Stimulated activated effector memory CD8-positive, alpha-beta T cell treated with anti-CD3 and anti-CD28 coated beads, Interleukin-12 subunit alpha, Interleukin-12 subunit beta, amount 100 ng/mL, for 72 hours (primary cell): ENCODE data around the gene ITGA5.
A peak's percentile ranks its signal among the peaks of the same experiment; 100 is the strongest.

ENCODE experiments used
- ATAC-seq: fragments of 150-1000 bp; cut with Tn5 transposase; 2 replicates; pipeline ENCODE4 v1.10.0; 2021
- DNase-seq, 2 donors: peaks; one replicate each; pipeline ENCODE4 v3.0.0; 2021 to 2022; ENCODE audit warnings: low spot score in 2 of 2
- H3K27ac Mint-ChIP-seq: one replicate; pipeline ENCODE4 v1.8.0; 2022; ENCODE audit warnings: mild to moderate bottlenecking, mixed read lengths
- H3K36me3 Mint-ChIP-seq: one replicate; pipeline ENCODE4 v1.8.0; 2022; ENCODE audit warnings: mild to moderate bottlenecking, mixed read lengths
- H3K4me1 Mint-ChIP-seq: one replicate; pipeline ENCODE4 v1.8.0; 2022; ENCODE audit warnings: mixed read lengths
- H3K4me3 Mint-ChIP-seq: one replicate; pipeline ENCODE4 v1.8.0; 2022; ENCODE audit warnings: mild to moderate bottlenecking, mixed read lengths
- H3K9me3 Mint-ChIP-seq: one replicate; pipeline ENCODE4 v1.8.0; 2022; ENCODE audit warnings: mixed read lengths

The ITGA5 gene

DNA sequence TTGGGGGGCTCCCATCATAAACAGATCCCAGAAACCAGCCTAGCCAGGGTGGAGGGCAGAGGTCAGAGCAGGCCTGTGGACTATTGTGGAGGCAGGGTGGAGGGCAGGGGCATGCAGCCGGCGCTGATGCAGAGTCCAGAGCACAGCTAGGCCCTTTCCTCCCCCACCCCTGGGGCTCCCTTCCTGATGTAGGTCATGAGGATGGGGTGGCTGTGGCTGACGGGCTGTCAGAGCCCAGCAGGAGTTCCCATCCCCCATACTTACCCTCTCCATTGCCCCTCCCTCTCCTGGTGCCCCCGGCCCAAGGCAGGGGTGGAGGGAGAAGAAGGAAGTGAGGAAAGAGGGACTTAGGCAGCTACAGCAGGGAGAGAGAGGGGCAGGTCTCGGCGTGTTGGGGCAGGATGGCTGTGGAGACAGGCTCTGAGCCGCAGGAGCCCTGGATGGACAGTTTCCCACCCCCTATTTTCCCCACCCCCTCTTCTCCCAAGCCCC lies 28.8 kb downstream of the ITGA5 start:
- no peak for DNase-seq
- peaks cover 47% of the 10 kb centered on the region for H3K4me1 Mint-ChIP-seq
- H3K4me3 Mint-ChIP-seq: peak overlapping the region; percentile 56
- H3K9me3 Mint-ChIP-seq: no peaks in the 10 kb centered on the region
- peaks cover 40% of the 10 kb centered on the region for H3K36me3 Mint-ChIP-seq
- H3K27ac Mint-ChIP-seq: peak overlapping the region; percentile 52
- ATAC-seq: no peak

DNA sequence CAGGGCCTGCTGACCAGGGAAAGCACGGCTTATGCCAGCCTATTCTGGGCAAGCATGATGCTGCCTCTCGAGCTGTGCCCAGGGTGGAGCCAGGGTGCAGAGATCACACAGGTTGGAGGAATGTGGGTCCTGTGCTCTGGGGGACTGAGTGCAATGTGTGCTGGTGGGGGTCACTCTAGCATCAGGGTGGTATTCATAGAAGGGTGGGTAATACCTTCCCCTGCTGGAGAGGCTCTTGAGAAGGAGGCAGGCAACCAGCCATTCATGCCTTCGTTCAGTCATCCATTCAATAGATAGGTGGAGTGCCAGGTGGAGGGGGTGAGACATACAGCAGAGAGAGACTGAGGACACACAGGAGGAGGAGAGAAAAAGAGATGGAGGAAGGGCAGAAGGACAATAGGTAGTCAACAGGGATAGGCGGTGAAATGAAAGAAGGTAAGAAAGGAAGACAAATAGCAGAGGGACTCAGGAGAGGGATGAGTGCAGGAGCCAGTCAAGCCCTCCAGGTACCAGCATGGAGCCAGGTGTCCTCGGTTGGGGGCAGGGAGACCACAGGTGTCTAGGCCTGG lies 29.4 kb downstream of the ITGA5 start:
- peaks cover 35% of the 10 kb centered on the region for H3K36me3 Mint-ChIP-seq
- peak overlapping the region; percentile 56 for H3K4me3 Mint-ChIP-seq
- H3K9me3 Mint-ChIP-seq: no peaks in the 10 kb centered on the region
- H3K4me1 Mint-ChIP-seq: peaks cover 43% of the 10 kb centered on the region
- ATAC-seq (no peak), DNase-seq (no peak)
- H3K27ac Mint-ChIP-seq: peak overlapping the region; percentile 52

DNA sequence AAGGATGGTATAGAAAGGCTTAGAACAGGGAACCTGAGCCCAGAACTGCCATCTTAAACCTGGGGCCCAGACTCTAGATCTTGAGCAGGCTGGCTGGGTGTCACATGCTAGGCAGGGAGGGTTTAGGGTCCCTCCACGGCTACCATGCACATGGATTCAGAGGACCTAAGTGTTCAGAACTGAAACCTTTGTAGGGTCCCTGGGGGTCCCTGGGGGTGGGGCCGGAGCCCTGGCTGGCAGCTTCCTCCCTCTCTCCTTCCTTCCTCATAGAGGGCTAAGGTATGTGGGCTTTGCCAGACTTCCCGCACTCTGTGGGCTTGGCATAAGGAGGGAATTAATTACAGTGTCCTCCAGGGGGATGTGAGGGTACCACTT lies 29.9 kb downstream of the ITGA5 start:
- DNase-seq (no peak), ATAC-seq (no peak)

DNA sequence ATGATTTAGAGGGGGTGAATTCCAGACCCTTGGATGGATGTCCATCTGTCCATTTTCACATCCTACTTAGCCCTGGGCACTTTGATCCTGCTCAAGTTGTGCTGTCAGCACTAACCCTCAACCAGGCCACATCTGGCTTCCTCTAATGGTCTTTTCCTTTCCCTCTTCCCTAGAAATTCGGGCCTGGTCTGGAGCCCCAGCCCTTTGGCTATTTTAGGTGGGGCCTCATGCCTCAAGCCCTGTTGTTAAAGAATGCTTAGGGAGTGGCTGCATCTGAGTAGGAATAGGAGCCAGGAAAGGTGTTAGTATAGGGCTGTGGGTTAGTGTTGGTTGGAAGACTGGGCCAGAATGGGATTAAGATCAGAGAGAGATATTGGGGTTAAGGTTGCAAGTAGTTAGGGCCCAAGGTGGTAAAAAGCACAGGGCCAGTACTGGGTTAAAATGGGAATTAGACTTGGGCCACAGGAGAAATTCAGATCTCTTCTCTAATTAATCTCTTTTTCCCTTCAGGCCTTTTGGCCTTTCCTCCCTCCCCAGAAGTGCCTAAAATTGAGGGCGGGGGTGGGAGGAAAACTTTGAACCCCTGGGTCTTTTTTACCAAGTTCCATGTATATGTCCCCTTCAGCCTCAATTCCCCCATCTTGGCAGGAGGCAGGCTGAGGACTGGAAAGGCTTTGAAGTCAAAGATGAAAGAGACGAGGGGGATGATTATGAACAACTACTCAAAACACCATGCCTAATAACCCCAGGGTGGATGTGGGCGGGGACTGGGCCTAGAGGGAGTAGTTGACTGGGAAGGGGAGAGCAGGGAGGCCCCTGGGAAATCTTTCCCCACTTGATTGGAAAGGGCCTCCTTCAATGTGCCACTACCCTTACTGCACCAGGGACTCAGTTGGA lies 30.6 kb downstream of the ITGA5 start:
- H3K4me3 Mint-ChIP-seq: no peak overlapping the region
- H3K4me1 Mint-ChIP-seq: peaks cover 40% of the 10 kb centered on the region
- no peaks in the 10 kb centered on the region for H3K9me3 Mint-ChIP-seq
- DNase-seq (no peak), ATAC-seq (no peak)
- peak overlapping the region; percentile 79 for H3K27ac Mint-ChIP-seq
- peaks cover 26% of the 10 kb centered on the region for H3K36me3 Mint-ChIP-seq

More for the DNA sequence above, 29.9 kb downstream of the ITGA5 start:
- Mint-ChIP-seq H3K9me3 (no peaks in the 10 kb centered on the region), H3K4me3 (peak overlapping the region; percentile 56), H3K27ac (peak overlapping the region; percentile 79), H3K4me1 (peaks cover 40% of the 10 kb centered on the region), H3K36me3 (peaks cover 29% of the 10 kb centered on the region)

DNA sequence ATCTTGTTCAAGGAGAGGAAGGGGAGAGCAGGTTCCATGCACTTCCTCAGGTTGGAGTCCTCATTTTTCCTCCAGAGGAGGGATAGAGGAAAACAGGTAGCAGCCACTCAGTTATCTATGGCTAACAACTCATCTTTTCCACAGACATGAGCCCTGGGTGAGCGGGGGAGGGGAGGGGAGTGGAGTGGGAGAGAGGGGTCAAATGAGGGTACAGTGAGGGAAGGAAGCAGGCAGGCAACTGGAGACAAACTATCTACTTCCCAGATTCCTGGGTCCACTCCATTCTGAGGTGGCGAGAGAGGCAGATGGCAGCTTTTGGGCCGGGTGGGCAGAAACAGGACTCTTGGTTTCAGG lies 32.0 kb downstream of the ITGA5 start:
- ATAC-seq: no peak
- peak overlapping the region; percentile 79 for H3K27ac Mint-ChIP-seq
- H3K9me3 Mint-ChIP-seq: no peaks in the 10 kb centered on the region
- no peak overlapping the region for H3K4me3 Mint-ChIP-seq
- peaks cover 37% of the 10 kb centered on the region for H3K4me1 Mint-ChIP-seq
- H3K36me3 Mint-ChIP-seq: peaks cover 20% of the 10 kb centered on the region
- DNase-seq: no peak

DNA sequence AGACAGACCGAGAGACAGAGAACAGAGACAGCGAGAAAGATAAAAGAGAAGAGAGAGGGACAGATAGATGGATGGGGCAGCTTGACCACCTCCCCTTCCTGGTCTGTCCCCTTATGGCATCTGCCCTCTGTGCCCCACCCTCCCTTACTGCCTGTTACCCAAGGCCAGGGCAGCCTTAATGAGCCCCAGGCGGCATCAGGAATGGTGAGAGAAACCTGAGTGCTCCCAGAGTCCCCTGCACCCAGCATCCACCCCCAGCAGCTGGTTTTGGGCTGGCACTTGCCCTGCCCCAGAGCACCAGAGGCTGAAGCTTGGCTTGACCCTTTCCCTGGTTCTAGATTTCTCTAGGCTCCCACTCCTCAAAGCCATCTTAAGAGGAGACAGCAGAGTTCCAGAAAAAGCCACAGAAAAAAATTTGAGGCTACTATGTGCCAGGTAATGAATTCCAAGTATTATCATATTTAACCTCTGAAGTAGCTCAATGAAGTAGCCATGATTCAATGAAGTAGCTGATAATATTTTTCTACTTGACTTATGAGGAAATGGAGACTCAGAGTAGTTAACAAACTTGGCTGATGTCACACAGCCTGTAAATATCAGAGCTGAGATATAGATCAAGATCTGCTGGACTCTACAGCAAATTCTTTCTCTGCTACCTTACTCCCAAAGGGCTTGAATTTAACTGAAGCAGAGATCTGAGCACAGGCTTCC lies 32.5 kb downstream of the ITGA5 start:
- Mint-ChIP-seq H3K9me3 (no peaks in the 10 kb centered on the region), H3K4me3 (no peak overlapping the region), H3K36me3 (peaks cover 15% of the 10 kb centered on the region), H3K27ac (peak overlapping the region; percentile 3), H3K4me1 (peaks cover 32% of the 10 kb centered on the region)
- ATAC-seq (no peak), DNase-seq (no peak)

DNA sequence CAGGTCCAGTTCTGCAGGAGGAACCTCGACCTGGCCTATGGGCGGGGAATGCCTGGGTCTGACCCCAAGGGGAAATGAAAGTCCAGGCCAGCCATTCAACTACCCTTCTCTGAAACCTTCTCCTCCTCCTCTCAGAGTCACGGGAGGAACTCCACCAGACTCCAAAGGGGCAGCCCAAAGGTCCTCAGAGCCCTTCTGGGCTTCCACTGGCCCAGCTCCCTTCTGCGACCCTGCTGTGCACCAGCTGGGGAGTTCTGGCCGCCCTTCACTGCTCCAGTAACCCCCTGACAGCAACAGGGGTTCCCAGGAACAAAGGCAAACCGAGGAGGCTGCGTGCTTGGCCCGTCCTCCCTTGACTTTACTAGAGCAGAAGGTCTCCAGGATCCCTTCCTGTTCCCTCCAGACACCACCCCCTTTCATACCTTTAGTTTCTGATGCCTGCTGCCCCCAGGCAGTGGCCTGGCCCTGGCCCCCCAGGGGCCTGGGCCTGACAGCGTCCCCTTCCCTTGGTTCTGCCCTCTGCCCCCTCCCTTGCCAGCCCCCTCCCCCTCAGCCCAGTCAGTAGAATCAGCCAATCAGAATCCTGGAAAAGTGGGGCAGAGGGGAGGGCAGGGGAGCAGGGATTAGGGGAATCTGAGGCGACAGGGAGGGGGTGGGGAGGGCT lies 33.7 kb downstream of the ITGA5 start:
- peak overlapping the region; percentile 3 for H3K27ac Mint-ChIP-seq
- no peak for ATAC-seq
- H3K4me3 Mint-ChIP-seq: no peak overlapping the region
- peaks cover 25% of the 10 kb centered on the region for H3K4me1 Mint-ChIP-seq
- H3K36me3 Mint-ChIP-seq: peaks cover 10% of the 10 kb centered on the region
- DNase-seq: no peak
- no peaks in the 10 kb centered on the region for H3K9me3 Mint-ChIP-seq

DNA sequence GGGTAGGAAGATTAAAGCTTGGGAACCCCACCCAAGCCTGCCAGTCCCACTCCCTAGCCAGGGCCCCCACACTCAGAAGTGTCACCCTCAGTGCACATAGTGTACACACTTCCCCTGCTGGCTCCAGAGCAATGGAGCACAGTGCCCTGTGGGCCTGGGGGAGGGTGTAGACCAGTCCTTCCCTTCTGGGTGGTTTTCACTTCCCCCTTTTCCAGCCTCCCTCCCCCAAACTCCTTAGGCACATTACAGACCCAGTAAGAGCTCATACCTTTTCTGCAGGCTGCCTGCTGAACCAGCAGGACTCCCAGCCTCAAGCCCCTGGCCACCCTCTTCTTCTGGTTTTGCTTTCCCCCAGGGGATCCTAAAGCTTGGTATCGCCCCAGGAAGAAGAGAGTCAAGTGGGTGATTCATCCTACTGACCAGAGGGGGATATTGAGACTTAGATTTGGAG lies 34.5 kb downstream of the ITGA5 start, which contains the start of gene ZNF385A:
TSS of gene ZNF385A (minus strand) at position 143 of the 451 bp plus-strand sequence. CDS start 219 bp downstream, outside the sequence.
- no peak within 1 kb of the TSS for H3K4me3 Mint-ChIP-seq
- peaks cover 22% of the 10 kb centered on the region for H3K4me1 Mint-ChIP-seq
- ATAC-seq (no peak), DNase-seq (no peak)
- H3K36me3 Mint-ChIP-seq: peaks cover 7% of the 10 kb centered on the region
- H3K9me3 Mint-ChIP-seq: no peaks in the 10 kb centered on the region
- H3K27ac Mint-ChIP-seq: peak within 1 kb of the TSS; percentile 78

DNA sequence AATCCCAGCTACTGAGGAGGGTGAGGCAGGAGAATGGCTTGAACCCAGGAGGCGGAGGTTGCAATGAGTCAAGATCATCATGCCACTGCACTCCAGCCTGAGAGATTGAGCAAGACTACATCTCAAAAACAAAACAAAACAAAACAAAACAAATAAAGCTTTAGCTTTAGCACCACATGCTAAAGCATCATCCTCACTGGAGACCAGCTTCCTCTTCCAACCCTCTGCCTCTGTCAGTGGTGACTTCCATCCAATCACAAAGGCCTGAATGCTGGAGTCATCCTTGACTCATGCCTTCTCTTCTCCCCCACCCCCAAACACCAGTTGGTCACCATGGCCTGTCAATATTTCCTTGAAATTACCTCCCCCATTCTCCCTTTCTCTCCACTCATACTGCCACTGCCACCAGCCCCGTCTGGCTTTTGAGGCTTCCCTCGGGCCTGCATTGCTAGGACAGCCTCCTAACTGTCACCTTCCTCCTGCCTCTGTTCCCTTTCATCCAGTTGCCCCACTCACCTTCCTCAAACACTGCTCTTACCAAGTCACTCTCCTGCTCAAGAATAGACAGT lies 35.9 kb downstream of the ITGA5 start:
- no peaks in the 10 kb centered on the region for H3K9me3 Mint-ChIP-seq
- DNase-seq (no peak), ATAC-seq (peak; percentile 89)
- H3K36me3 Mint-ChIP-seq: peaks cover 9% of the 10 kb centered on the region
- H3K4me1 Mint-ChIP-seq: peaks cover 29% of the 10 kb centered on the region
- H3K27ac Mint-ChIP-seq: peak overlapping the region; percentile 7
- no peak overlapping the region for H3K4me3 Mint-ChIP-seq

DNA sequence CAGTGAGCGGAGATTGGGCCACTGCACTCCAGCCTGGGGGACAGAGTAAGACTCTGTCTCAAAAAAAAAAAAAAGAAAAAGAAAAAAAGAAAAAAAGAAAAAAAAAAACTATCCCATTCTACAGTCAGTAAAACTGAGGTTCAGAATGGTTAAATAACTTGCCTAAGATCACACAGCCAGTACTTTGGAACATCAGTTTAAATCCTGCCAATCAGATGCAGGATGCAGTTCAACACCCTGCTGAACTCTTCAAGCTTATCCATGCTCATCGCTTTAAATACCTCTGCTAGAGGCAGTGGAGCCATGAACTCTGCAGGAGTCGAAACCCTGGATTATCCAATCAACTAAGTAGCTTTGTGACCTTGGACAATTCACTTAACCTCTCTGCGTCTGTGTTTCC lies 37.9 kb downstream of the ITGA5 start:
- DNase-seq: no peak
- peaks cover 29% of the 10 kb centered on the region for H3K4me1 Mint-ChIP-seq
- H3K27ac Mint-ChIP-seq: no peak overlapping the region
- no peak overlapping the region for H3K4me3 Mint-ChIP-seq
- peaks cover 9% of the 10 kb centered on the region for H3K36me3 Mint-ChIP-seq
- H3K9me3 Mint-ChIP-seq: no peaks in the 10 kb centered on the region
- ATAC-seq: no peak

DNA sequence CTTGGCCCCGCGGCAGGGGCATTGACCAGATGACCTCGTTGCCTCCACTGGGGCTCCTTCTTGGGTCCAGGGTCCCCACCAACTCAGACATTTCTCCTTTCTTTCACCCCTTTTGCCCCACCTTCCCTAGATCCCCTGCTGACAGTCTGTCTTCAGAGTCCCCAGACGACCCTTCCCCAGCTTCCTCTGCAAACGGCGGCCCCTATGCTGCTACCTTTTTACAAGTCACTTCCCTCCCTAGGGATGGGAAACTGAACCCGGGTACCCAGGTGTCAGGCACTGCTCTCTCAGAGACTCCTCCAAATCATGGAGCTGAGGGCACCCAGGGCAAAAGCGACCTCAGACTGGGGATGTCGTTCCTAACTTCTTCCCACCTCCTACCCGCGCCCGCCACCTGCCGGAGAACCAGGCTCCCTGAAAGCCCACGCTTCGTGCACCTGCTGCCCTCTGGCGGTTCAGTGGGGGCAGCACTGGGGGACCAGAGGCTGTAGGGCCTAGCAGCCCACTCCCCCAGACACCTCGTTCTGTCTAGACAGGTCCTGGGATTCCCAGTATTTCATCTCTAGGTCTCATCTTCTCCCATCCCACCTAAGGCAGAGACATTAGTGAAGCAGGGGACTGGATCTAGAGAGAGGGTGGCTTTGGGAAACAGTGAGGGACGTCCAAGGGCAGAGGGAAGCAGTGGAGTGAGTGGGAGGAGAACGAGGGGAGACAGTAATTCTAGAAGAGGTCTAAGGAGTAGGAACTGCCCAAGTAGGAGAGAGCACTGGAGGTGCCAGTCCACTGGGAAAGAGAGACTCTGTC lies 39.5 kb downstream of the ITGA5 start:
- Mint-ChIP-seq H3K9me3 (no peaks in the 10 kb centered on the region), H3K36me3 (peaks cover 9% of the 10 kb centered on the region), H3K4me3 (peak overlapping the region; percentile 46), H3K27ac (no peak overlapping the region), H3K4me1 (peaks cover 29% of the 10 kb centered on the region)
- peak; percentile 83 for ATAC-seq
- DNase-seq: peak; percentile 84 to 94

DNA sequence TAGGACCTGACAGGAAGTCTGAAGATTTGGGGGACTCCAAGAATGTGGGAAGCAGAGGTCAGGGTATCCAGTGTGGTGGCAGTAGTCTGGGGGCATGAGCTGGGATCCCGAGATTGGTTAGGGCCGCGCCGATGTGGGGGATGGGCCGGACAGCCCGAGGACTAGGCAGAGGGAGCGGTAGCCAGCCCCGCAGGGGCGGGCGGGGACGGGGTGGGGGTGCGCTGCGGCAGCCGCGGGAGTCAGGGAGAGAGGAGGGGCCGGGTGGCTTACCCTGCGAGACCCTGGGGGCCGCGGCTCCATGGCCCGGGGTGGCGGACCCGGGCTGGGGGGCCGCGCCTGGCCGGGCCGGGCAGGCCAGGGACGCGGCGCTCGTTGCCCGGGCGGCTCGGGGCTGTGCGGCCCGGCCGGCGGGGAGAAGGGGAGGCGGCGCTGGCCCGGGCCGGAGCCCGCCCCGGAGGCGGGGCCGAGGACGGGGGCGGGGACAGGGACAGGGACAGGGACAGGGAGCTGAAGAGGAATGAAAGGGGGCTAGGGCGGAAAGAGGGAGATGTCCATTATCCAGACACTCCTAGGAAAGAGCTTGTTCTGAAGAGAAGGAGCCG lies 40.2 kb downstream of the ITGA5 start:
- H3K9me3 Mint-ChIP-seq: no peaks in the 10 kb centered on the region
- DNase-seq: no peak
- no peak overlapping the region for H3K27ac Mint-ChIP-seq
- ATAC-seq: no peak
- peaks cover 9% of the 10 kb centered on the region for H3K36me3 Mint-ChIP-seq
- H3K4me3 Mint-ChIP-seq: peak overlapping the region; percentile 46
- H3K4me1 Mint-ChIP-seq: peaks cover 23% of the 10 kb centered on the region

DNA sequence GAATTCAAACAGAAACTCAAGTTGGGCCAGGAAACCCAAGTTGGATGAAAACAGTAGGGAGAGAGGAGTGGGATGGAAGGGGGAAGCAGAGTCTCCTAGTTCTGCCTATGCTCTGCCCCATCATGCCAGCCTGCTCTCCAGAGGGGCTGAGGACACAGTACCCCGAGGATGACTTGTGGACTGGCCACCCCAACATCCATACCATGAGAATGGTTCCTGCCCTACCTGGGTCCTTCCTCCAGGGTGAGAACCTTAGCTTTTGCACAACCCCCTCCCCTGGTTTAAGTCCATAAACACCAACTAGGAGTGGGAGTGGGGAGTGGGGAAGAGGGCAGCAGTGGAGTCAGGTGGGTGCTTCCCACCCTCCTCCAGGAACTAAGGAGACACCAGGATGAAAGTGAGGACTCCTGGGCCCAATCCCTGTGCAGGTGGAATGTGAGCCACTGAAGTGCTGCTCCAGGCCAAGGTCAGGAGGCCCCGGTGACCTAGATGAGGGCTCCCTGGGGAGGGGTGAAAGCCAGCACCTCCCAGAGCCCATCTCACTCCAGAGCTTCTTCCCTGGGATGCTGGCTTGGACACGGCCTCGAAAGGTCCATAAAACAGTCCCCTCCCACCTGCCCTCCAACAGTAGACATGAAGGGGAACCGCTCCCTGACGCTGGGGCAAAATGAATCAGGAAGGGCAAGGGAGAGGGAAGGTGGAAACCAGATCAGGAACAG lies 41.1 kb downstream of the ITGA5 start:
- no peak for ATAC-seq
- H3K9me3 Mint-ChIP-seq: no peaks in the 10 kb centered on the region
- H3K4me1 Mint-ChIP-seq: peaks cover 21% of the 10 kb centered on the region
- peaks cover 9% of the 10 kb centered on the region for H3K36me3 Mint-ChIP-seq
- no peak for DNase-seq
- no peak overlapping the region for H3K27ac Mint-ChIP-seq
- H3K4me3 Mint-ChIP-seq: peak overlapping the region; percentile 46
